Fibroblast of mammary gland (primary cell): ENCODE results near the gene BAG3.

Experiments
- DNase-seq: peaks from one replicate; pipeline ENCODE4 v3.0.0-alpha.2; 2010; ENCODE audit warnings: low read depth
- H3K4me3 ChIP-seq: 2 replicates; pipeline ENCODE4 v1.5.1; 2011; ENCODE audit warnings: low read depth, mild to moderate bottlenecking, low read length, moderate library complexity; ENCODE audit not compliant: control insufficient read depth
- CTCF ChIP-seq: conservative IDR thresholded peaks from 2 replicates; pipeline ENCODE4 v1.5.1; 2011; ENCODE audit warnings: low read depth, low read length, inconsistent platforms; ENCODE audit not compliant: control insufficient read depth, insufficient read depth

The BAG3 gene

GRCh38 chr10:119714484-119714816, 63.3 kb downstream of the BAG3 start:
- H3K4me3 ChIP-seq, result no peak overlapping the region
- no peak for TF ChIP-seq CTCF
- no peak for DNase-seq

GRCh38 chr10:119715628-119716505, 64.7 kb downstream of the BAG3 start:
- no peak for DNase-seq
- no peak overlapping the region for H3K4me3 ChIP-seq
- TF ChIP-seq CTCF, result no peak

GRCh38 chr10:119723161-119723560, 72.0 kb downstream of the BAG3 start:
- TF ChIP-seq CTCF, result no peak
- H3K4me3 ChIP-seq, result no peak overlapping the region
- DNase-seq, result no peak

GRCh38 chr10:119723624-119724023, 72.4 kb downstream of the BAG3 start:
- no peak for DNase-seq
- TF ChIP-seq CTCF, result no peak
- H3K4me3 ChIP-seq, result no peak overlapping the region

- peak overlapping the region; percentile 60 for H3K4me3 ChIP-seq
- no peak for DNase-seq
- no peak for TF ChIP-seq CTCF
These were observed 73.7 kb downstream of the BAG3 start for GRCh38 chr10:119724593-119725516.

- DNase-seq, result no peak
- H3K4me3 ChIP-seq, result peak overlapping the region; percentile 60
- TF ChIP-seq CTCF, result no peak
These were observed 74.3 kb downstream of the BAG3 start for GRCh38 chr10:119725517-119725827.
